Measurements from ENCODE around the gene ALPK3. TPM values are rescaled to one million over a fixed set of nuclear protein-coding genes. Genes with fewer than 3 reads are reported as not detected.

The ALPK3 gene
- total RNA-seq, 1 donor from 2014 or later = 14.0 TPM

DNA sequence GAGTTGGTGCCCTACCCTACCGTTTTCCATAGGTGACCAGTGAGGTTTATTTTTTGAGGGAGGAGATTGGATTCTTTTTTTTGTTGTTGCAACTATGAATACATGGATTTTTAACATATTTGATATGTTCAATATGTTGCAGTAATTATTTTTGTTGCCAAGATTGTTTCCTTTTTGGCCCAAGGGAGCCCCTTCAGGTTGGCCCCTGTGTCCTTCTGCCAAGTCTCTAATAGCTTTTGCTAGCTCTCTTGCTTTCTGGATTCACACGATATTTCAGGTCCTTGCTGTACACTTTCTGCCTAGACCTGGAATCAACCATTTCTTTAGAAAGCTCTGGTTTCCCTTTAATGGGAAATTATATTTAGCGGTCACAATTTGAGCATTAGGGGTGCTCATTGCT, 44.6 kb downstream of the ALPK3 start:
- ATAC-seq (no peak), DNase-seq (no peak)
- Histone ChIP-seq H3K27me3 (ENCODE audit: low read depth) (no peaks in the 10 kb centered on the region), H3K4me1 (peaks cover 6% of the 10 kb centered on the region), H3K9me3 (no peaks in the 10 kb centered on the region), H3K36me3 (peaks cover 8% of the 10 kb centered on the region), H3K27ac (no peak overlapping the region), H3K4me3 (no peak overlapping the region)
- TF ChIP-seq, protein P1, sequence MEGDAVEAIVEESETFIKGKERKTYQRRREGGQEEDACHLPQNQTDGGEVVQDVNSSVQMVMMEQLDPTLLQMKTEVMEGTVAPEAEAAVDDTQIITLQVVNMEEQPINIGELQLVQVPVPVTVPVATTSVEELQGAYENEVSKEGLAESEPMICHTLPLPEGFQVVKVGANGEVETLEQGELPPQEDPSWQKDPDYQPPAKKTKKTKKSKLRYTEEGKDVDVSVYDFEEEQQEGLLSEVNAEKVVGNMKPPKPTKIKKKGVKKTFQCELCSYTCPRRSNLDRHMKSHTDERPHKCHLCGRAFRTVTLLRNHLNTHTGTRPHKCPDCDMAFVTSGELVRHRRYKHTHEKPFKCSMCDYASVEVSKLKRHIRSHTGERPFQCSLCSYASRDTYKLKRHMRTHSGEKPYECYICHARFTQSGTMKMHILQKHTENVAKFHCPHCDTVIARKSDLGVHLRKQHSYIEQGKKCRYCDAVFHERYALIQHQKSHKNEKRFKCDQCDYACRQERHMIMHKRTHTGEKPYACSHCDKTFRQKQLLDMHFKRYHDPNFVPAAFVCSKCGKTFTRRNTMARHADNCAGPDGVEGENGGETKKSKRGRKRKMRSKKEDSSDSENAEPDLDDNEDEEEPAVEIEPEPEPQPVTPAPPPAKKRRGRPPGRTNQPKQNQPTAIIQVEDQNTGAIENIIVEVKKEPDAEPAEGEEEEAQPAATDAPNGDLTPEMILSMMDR (IDR thresholded peaks at IDR 0.05) = no peak
- intact Hi-C loops (cut with DNase I) = no loop called here

DNA sequence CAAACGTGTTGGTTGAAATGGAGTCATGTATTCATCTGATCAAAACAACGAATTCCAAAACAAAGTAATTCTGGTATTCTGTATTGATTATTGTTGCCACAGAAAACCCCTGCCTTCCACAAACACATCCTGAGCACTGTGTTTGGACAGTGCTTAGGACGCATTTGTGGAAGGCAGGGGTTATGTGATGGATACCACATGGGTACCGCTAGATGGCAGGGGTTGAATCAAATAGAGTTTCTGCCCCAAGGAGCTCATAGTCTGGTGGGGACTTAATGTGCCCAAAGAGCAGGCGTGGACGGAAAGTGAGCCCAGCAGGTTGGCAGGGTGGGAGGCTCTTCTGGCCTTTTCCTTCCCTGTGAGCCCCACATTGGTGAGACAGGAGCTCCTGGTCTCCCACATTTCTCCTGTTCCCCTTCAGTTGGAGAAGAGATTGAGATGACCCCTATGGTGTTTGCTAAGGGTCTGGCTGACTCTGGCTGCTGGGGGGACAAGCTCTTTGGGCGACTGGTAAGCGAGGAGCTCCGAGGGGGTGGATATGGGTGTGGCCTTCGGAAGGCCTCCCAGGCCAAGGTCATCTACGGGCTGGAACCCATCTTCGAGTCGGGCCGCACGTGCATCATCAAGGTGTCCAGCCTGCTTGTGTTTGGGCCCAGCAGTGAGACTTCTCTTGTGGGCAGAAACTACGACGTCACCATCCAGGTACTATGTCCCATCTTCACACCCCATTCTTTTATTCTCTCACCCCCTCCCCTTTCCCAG, 45.2 kb downstream of the ALPK3 start:
- ATAC-seq (no peak), DNase-seq (no peak)
- intact Hi-C loops (cut with DNase I) = no loop called here
- no peaks in the 10 kb centered on the region for H3K9me3 ChIP-seq
- H3K36me3 ChIP-seq = peaks cover 3% of the 10 kb centered on the region
- TF ChIP-seq, protein P1 (IDR thresholded peaks at IDR 0.05) = no peak
- H3K27ac ChIP-seq = no peak overlapping the region
- no peak overlapping the region for H3K4me3 ChIP-seq
- no peaks in the 10 kb centered on the region for H3K27me3 ChIP-seq (ENCODE audit: low read depth)
- peaks cover 6% of the 10 kb centered on the region for H3K4me1 ChIP-seq

DNA sequence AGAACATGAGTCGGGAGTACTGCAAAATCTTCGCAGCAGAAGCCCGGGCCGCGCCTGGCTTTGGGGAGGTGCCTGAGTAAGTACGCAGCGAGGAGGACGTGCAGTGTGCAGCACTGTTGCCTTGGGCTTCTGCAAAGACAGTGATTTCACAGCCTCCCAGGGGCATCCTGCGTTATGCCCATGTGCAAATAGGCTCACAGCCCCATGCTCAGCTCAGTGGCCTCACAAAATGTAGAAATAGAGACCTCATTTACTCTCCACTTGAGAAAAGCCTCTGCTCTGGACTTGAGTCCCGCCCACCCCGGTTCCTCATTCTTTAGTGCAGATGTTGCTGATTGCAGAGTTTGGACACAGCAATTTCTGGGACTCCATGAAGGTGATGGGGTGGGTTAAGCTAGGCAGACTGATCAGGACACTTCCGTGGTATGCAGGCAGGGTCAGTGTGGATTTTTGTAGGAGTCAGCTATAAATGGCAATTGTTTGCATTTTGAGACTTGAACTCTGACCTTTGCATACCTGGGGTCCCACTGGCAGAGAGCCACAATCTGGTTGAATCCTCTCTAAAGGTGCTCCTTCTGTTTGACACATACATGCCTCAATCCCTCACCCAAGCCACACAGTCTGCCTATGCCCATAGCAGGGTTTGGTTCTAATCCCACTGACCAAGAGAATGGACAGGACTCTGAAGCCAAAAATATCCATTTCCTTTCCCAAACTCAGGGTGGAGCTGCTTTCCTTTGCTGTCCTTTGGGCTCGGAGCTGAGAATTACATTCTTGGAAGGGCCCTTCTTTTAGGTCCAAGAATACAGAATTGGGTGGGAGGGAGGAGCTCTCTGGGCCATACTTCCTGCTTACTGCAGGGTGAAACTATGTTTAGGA, 46.6 kb downstream of the ALPK3 start:
- no peaks in the 10 kb centered on the region for H3K9me3 ChIP-seq
- no peak for DNase-seq
- H3K36me3 ChIP-seq = peaks cover 3% of the 10 kb centered on the region
- H3K4me3 ChIP-seq = no peak overlapping the region
- intact Hi-C loops (cut with DNase I) = no loop called here
- no peak for ATAC-seq
- TF ChIP-seq, protein P1 (IDR thresholded peaks at IDR 0.05) = no peak
- H3K4me1 ChIP-seq = peaks cover 6% of the 10 kb centered on the region
- no peaks in the 10 kb centered on the region for H3K27me3 ChIP-seq (ENCODE audit: low read depth)
- no peak overlapping the region for H3K27ac ChIP-seq

DNA sequence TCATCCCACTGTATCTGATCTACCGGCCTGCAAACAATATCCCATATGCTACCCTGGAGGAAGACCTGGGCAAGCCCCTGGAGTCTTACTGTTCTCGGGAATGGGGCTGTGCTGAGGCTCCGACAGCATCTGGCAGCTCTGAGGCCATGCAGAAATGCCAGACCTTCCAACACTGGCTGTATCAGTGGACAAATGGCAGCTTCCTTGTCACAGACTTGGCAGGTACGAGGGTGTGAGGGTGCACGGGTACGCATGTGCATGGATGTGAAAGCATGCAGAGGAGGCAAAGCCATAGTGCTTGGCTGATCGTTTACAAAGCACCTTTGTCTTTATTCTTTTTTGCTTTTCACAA, 47.3 kb downstream of the ALPK3 start:
- Histone ChIP-seq H3K4me1 (peaks cover 6% of the 10 kb centered on the region), H3K9me3 (no peaks in the 10 kb centered on the region), H3K27me3 (ENCODE audit: low read depth) (no peaks in the 10 kb centered on the region), H3K36me3 (peaks cover 3% of the 10 kb centered on the region), H3K4me3 (no peak overlapping the region), H3K27ac (no peak overlapping the region)
- DNase-seq (no peak), ATAC-seq (no peak)
- intact Hi-C loops (cut with DNase I) = no loop called here
- TF ChIP-seq, protein P1 (IDR thresholded peaks at IDR 0.05) = no peak

DNA sequence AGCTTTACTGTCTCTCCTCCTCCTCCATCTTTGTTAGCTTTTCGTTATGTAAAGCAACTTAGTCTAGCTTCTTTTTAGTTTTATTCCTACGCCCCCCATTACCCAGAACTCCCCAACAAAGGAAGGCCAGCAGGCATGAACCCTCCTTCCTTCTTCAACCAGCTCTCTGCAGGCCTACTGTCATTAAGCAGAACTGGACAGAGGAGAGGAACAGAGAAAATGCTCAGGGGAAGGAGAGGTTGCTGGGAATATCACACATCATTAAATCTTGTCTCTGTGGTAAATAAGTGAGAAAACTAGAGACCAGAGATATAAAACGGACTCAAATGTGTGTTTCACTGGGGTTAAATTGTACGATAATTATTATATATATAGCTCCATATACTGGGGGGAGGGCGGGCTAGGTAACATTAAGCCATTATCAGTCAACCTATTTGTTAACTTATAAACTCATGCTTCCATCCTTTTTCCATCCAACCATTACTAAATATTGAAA, 48.0 kb downstream of the ALPK3 start:
- H3K4me3 ChIP-seq = no peak overlapping the region
- DNase-seq (no peak), ATAC-seq (no peak)
- peaks cover 6% of the 10 kb centered on the region for H3K4me1 ChIP-seq
- TF ChIP-seq, protein P1 (IDR thresholded peaks at IDR 0.05) = no peak
- intact Hi-C loops (cut with DNase I) = no loop called here
- H3K27ac ChIP-seq = no peak overlapping the region
- peaks cover 3% of the 10 kb centered on the region for H3K36me3 ChIP-seq
- H3K9me3 ChIP-seq = no peaks in the 10 kb centered on the region
- H3K27me3 ChIP-seq (ENCODE audit: low read depth) = no peaks in the 10 kb centered on the region

All from lower lobe of right lung (tissue), 2 donors.